SKM-1 treated with dmso at 0.1 percent for 144 hours (cell line): ENCODE results near the gene RPS6KA1.
"Not testable (repeated sequence)": the region's sequence is repeated elsewhere in the genome, so short reads cannot be mapped to it uniquely, and the experiment has no call there.

Source experiments
- DNase-seq: peaks from one replicate; lab custom pipeline; 2025; ENCODE audit not compliant: unreplicated experiment; lab: John Stamatoyannopoulos, UW

RPS6KA1 gene

GRCh38 chr1:26593385-26593784, 63.8 kb downstream of the RPS6KA1 start:
- no peak for DNase-seq

- DNase-seq, result not testable (repeated sequence)
Observed at GRCh38 chr1:26594593-26594992, 65.0 kb downstream of the RPS6KA1 start.

GRCh38 chr1:26597629-26598039, 68.1 kb downstream of the RPS6KA1 start:
- peak; percentile 60 for DNase-seq

- DNase-seq, result peak; percentile 69
Observed at GRCh38 chr1:26598890-26599289, 69.3 kb downstream of the RPS6KA1 start.

GRCh38 chr1:26602378-26602959, 72.9 kb downstream of the RPS6KA1 start:
- peak; percentile 71 for DNase-seq

- DNase-seq, result no peak
Observed at GRCh38 chr1:26603856-26604255, 74.3 kb downstream of the RPS6KA1 start.

- DNase-seq, result peak; percentile 80
Observed at GRCh38 chr1:26607186-26607585, 77.6 kb downstream of the RPS6KA1 start.

GRCh38 chr1:26608895-26609294, 79.3 kb downstream of the RPS6KA1 start:
- no peak for DNase-seq

- no peak for DNase-seq
Observed at GRCh38 chr1:26610781-26611180, 81.2 kb downstream of the RPS6KA1 start.

GRCh38 chr1:26612627-26613026, 83.1 kb downstream of the RPS6KA1 start:
- DNase-seq, result not testable (repeated sequence)

- DNase-seq, result no peak
Observed at GRCh38 chr1:26614655-26615411, 85.3 kb downstream of the RPS6KA1 start.

GRCh38 chr1:26616881-26617280, 87.3 kb downstream of the RPS6KA1 start:
- DNase-seq, result no peak

GRCh38 chr1:26618561-26618960, 89.0 kb downstream of the RPS6KA1 start:
- DNase-seq, result peak; percentile 15
